NCI-H146 treated with DMSO at 0.1 percent for 48 hours (cell line): ENCODE data around the gene PGBD5.

Source experiments
- DNase-seq: peaks from one replicate; lab custom pipeline; 2025; ENCODE audit not compliant: unreplicated experiment; lab: John Stamatoyannopoulos, UW

Gene PGBD5

GRCh38 chr1:230377851-230378250 is 48.3 kb downstream of the PGBD5 start:
- DNase-seq: no peak

GRCh38 chr1:230377324-230377723 is 48.8 kb downstream of the PGBD5 start:
- DNase-seq: no peak

DNA sequence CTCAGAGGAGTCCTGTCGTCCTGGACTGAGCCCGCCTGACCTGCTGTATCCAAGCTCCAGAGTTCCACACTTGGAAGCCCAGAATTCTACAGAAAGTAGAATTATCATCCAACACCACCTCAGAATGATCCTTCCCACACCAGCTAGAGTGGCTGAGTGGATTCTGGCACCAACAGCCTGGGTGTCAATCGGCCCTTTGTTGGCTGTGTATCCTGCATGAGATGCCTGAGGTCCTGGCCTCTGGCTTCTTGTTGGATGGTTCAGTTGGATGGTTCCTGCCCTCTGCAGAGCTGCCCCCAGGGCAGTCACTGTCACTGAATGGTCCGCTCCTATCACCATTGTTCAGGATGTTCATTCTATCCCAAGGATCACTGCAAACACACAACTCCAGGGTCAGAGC is 49.8 kb downstream of the PGBD5 start:
- DNase-seq: no peak

DNA sequence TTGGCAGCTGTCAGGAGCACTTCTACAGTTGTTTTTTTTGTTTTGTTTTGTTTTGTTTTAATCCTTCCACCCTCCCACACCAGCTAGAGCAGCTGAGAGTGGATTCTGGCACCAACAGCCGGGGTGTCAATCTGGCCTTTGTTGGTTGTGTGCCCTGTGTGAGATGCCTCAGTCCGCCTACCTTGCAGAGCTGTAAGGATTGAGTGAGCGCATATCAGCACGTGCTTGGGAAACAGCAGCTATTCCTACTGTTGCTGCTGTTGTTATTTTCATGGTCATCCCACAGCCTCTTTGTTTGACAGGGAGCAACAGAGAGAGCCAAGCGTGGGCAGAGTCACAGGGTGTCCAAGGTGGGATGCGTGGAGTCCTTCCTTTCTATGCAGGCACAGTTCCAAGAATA is 50.4 kb downstream of the PGBD5 start:
- no peak for DNase-seq

DNA sequence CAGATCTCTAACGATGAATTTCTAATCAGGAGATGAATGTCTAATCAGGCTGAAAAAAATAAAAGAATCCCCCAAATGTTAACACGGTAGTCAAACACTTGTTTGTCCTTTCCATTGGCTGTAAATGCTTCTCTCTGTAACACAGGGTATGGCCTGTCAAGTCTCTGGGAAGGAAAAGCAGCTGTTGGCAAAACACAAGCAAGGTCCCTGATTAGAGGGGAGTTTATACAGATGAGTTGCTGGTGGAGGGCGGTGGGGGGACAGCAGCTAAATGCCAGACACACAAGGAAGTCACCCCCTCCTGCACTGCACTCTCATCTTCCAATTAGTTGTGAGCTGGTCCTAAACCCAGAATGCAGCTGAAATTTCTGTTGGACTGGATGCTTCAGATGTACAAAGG is 51.0 kb downstream of the PGBD5 start:
- DNase-seq: no peak

GRCh38 chr1:230371923-230372703 is 54.0 kb downstream of the PGBD5 start:
- DNase-seq: no peak

- no peak for DNase-seq
Observed at GRCh38 chr1:230370109-230370508, 56.0 kb downstream of the PGBD5 start.

GRCh38 chr1:230368871-230369270 is 57.3 kb downstream of the PGBD5 start:
- DNase-seq: no peak

DNA sequence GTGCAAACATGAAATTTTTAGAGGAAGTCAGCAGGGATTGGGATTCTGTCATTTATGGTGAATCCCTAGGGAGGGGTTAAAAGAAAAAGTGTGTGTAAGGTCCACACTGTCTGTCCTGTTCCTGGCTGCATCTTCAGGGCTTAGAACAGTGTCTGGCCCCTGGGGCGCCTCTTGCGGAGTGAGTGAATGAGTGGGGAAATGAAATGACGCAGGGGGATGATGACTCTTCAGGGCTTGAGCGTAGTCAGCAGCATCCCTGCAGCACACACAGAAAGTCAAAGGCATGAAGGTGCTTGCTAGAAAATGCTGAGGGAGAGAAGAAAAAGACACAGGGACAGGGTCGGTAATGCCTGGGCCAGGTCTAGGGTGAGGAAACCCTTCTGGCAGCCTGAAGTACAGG is 57.8 kb downstream of the PGBD5 start:
- no peak for DNase-seq

DNA sequence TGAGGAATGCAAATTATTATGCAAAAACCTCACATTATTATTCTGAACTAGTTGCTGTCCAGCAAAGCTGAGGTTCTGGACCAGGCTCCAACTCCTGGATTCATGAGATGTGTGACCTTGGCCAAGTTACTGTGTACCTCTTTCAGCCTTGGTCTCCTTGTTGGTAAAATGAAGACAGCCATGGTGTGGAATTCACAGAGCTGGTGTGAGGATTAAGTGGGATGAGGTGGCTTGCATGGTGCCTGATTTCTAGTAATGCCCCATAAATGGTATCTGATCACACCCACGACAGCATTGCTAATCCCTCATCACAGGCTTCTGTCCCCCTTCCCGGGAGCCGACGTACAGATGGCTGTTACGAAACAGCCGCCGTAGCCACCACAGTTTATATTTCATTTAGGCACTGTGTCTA is 59.6 kb downstream of the PGBD5 start:
- no peak for DNase-seq

- no peak for DNase-seq
Observed at GRCh38 chr1:230365723-230366307, 60.3 kb downstream of the PGBD5 start.

GRCh38 chr1:230362949-230363348 is 63.2 kb downstream of the PGBD5 start:
- DNase-seq: no peak

- DNase-seq: no peak
Observed at GRCh38 chr1:230361941-230362340, 64.2 kb downstream of the PGBD5 start.

DNA sequence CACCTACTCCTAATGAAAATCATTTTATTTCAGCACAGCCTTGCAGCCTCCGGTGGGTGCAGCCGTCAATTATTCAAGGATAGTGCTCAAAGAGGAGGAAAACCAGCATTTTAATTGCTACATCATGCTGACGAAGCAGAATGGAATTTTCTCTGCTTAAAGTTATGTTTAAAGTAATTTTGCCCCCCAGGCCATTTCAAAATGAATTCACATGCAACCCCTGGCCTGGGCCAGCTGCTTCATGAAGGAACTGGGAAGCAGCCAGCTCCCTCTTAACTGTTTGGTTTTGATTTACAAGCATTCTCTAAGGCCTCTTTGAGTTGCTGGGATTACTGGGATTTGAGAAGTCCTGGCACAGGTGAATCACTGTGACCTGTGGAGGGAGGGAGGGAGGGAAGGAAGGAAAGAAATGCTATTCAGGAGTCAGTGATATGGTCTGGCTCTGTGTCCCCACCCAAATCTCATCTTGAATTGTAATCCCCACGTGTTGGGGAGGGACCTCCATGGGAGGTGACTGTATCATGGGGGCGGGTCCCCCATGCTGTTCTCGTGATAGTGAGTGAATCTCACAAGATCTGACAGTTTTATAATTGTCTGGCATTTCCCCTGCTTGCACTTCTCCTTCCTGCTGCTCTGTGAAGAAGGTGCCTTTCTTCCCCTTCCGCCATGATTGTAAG is 66.0 kb downstream of the PGBD5 start:
- no peak for DNase-seq

GRCh38 chr1:230356869-230357794 is 69.0 kb downstream of the PGBD5 start:
- no peak for DNase-seq

- DNase-seq: no peak
Observed at GRCh38 chr1:230356190-230356589, 69.9 kb downstream of the PGBD5 start.

DNA sequence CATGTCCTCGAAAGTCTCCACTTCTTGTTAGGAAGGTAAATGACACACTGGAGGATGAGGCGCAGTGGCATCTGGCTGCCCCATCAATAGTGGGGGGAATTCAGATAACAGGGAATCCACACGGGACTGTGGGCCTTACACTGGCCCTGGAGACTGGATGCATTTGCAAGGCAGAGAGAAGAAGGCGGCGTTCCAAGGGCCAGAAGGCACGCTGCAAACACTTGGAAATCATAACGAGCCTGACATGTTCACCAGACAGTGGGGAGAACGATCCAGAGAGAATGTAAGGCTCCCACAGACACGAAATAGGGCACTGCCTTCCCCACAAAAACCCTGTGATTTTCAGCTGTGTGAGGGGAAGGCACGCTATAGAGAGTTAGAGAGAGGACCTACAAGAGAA is 70.5 kb downstream of the PGBD5 start:
- no peak for DNase-seq

DNA sequence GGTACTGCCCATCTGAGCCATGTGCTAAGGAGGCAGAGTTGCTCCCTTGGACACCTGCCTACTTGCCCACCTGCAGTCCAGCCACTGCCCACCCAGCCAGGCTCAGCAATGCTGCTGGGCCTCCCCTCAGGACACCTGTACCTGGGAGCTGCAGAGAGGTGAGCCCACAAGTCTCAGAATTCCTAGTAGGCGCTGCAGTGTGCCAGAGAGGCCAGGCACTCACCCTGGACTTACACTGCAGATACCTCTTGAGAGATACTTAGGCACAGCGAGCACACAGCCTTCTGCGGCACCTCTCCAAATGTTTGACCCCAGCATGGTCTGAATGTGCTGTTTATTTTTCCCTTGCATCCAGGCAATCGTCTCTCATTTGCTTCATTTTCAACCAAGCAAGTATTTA is 71.0 kb downstream of the PGBD5 start:
- DNase-seq: no peak

GRCh38 chr1:230354005-230354404 is 72.1 kb downstream of the PGBD5 start:
- no peak for DNase-seq

- no peak for DNase-seq
Observed at GRCh38 chr1:230352537-230352936, 73.6 kb downstream of the PGBD5 start.

- DNase-seq: no peak
Observed at GRCh38 chr1:230351983-230352382, 74.1 kb downstream of the PGBD5 start.
